Non-pigmented ciliary epithelial cell (primary cell): ENCODE data around the gene ZNF782.
"Not testable (repeated sequence)": the region's sequence is repeated elsewhere in the genome, so short reads cannot be mapped to it uniquely, and the experiment has no call there.

Source experiments
- DNase-seq: peaks from one replicate; pipeline ENCODE4 v3.0.0-alpha.2; 2010; ENCODE audit warnings: low read depth

The ZNF782 gene

DNA sequence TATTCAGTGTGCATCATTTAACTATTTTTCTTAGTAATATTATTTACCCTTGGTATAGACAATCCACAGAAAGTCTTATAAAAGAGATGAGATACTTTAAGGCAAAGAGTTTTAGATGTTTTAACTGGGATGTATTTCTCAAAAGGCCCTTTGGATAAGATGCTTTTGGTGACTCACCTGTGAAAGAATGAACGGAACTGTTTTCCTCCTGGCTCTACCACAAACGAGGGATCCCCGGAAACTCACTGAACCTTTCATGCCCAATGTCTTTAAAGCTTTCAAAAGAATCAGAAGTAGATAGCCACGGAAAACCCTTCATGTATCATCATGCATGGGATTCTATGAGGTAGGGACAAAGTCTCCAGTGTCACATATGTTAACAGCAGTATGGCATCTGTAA, 1.6 kb downstream of the ZNF782 start:
- no peak for DNase-seq

DNA sequence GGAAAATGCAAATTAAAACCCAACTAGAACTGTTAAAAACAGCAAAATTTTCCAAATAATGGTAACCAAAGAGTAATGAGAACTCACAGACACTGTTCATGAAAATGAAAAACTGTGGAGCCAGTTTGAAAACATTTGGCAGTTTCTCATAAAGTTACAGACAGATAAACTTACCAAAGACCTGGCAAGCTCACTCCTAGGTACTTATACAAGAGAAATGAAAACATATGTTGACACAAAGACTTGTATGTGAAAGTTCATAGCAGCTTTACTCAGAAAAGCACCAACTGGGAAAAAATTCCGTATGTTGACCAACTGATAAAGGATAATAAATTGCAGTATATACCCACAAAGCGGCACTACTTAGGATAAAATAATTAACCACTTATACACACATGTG, 10.3 kb downstream of the ZNF782 start:
- no peak for DNase-seq

DNA sequence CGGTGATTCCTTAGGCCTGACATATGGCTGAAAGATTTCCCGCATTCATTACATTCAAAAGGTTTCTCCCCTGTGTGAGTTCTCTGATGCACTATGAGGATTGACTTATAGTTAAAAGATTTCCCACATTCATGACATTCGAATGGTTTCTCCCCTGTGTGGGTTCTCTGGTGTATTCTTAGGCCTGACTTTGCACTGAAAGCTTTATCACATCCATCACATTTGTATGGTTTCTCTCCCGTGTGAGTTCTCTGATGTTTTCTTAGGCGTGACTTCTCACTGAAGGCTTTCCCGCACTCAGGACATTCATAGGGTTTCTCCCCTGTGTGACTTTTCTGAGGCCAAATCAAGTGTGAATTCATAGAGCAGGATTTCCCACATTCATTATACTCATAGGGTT, 35.8 kb downstream of the ZNF782 start:
- no peak for DNase-seq

DNA sequence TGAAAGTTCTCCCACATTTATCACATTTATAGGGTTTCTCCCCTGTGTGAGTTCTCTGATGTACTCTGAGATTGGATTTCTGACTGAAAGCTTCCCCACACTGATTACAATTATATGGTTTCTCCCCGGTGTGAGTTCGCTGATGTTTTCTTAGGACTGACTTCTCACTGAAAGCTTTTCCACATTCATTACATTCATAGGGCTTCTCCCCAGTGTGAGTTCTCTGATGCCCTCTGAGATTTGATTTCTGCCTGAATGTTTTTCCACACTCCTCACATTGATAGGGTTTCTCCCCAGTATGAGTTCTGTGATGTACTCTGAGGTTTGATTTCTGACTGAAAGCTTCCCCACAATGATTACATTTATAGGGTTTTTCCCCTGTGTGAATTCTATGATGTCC, 36.3 kb downstream of the ZNF782 start:
- DNase-seq: no peak

DNA sequence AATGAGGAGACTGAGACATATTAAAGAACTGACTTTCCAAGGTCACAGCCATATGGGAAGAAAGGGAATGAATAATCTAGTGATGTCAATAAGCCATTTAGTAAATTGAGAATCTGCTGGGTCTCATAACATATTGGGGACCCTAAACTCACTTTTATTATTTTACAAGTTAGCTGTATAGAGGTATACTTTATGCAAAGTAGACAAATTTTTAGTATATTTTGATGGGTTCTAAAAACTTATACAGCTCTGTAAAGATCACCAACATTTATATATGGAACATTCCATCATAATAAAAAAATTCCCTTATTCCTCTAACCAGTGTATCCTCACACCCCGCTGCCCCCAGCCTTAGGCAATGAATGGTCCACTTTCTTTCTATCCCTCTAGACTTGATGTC, 40.7 kb downstream of the ZNF782 start:
- DNase-seq: no peak

DNA sequence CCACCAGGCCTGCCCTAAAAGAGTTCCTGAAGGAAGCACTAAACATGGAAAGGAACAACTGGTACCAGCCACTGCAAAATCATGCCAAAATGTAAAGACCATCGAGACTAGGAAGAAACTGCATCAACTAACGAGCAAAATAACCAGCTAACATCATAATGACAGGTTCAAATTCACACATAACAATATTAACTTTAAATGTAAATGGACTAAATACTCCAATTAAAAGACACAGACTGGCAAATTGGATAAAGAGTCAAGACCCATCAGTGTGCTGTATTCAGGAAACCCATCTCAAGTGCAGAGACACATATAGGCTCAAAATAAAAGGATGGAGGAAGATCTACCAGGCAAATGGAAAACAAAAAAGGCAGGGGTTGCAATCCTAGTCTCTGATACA, 55.4 kb downstream of the ZNF782 start:
- not testable (repeated sequence) for DNase-seq

DNA sequence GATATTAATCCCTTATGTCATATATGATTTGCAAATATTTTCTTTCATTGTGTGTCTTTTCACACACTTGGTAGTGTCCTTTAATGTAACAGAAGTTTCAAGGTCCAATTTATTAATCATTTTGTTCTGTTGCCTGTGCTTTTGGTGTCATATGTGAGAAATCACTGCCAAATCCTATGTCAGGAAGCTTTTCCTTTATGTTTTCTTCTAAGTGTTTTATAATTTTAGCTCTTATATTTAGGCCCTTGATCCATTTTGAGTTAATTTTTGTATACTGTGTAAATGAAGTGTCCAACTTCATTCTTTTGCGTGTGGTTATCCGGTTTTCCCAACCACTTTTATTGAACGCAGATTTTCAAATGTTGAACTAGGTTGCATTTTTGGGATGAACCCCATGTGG, 70.3 kb downstream of the ZNF782 start:
- DNase-seq: no peak

DNA sequence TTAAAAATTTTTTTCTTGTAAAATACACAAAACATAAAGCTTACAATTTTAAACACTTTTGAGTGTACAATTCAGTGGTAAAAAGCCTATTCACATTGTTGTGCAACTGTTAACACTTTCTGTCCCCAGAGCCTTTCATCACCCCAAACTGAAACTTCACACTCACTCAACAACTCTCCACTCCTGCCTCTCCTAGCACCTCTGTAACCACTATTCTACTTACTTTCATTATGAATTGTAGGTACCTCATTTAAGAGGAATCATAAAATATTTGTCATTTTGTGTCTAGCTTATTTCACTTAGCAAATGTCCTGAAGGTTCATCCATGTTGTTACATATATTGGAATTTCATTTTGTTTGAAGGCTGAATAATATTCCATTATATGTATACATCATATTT, 72.1 kb downstream of the ZNF782 start:
- DNase-seq: no peak

DNA sequence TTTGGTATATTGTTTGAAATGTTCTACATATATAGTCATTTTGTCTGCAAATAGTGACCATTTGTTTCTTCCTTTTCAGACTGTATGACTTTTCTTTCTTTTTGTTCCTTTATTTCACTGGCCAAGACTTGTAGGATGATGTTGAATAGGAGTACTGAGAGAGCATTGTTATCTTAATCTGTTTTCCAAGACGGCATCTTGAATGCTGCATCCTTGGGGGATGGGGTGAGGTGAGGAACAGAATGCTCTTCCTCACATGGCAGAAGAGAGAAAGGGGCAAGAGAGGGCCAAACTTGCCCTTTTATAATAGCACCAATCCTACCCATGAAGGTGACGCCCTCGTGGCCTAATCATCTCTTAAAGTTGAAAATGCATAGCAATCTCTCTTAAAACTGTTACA, 72.8 kb downstream of the ZNF782 start:
- DNase-seq: no peak

DNA sequence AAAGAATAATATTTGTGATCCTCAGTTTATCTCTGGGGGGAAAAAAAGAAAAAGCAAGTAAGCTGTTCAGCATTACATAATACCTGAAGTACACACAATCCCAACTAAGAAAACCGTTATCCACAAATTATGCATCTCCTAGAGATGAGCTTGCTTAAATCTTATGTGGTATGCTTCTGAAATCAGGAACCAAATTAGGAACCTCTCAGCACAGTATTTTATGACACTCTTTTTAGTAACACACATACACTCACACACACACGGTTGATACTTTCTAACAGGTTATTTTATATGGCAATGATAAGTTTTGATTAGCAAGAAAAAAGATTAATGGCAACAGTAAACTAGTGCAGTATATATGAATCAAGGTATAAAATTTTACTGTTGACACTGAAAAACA, 75.2 kb downstream of the ZNF782 start:
- no peak for DNase-seq

DNA sequence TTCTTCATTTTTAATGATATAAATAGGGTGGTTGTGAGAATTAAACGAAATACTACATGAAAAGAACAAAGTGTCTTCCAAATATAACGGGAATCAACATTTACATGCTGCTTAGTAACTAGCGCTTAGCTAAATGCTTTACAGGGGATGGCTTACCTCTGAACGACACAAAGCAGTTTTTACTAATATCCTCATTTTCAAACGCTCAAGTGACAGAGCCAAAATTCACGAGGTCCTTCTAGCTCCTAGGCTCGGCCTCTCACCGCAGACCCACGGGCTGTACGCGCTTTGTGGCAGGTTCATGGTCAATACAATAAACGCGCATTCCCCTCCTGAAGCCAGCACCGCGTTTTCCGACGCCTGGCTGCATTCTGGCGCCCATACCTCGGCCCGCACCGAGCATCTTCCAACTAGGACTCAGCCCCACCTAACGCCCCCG, 76.9 kb downstream of the ZNF782 start:
- DNase-seq: no peak

DNA sequence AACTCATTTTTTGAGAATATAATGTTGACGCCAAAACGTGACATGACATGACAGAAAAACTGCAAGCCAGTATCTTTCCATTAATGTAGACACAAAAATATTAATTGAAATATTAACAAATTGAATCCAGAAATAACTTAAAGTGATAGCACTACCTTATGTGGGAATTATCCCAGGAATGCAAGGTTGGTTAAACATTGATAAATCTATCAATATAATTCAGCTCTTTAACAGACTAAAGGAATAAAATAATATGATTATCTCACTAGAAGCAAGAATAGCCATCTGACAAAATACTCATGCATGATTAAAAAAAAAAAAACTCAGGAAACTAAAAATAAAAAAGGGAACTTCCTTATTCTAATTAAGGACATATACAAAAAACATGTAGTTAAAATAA, 83.2 kb downstream of the ZNF782 start:
- no peak for DNase-seq

DNA sequence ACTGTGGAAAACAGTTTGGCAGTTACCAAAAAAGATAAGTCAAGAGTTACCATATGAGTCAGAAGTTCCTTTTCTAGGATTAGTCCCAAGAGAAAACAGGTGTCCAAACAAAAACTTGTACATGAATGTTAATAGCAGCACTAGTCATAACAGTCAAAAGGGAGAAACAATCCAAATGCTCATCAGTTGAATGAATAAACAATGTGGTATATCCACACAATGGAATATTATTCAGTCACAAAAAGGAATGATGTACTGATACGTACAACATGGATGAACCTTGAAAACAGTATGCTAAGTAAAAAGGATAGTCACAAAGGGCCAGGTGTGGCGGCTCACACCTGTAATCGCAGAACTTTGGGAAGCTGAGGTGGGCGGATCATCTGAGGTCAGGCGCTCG, 84.3 kb downstream of the ZNF782 start:
- DNase-seq: no peak
